Measurements from ENCODE around the gene PYGO2. TPM values are rescaled to one million over a fixed set of nuclear protein-coding genes. Genes with fewer than 3 reads are reported as not detected.

The PYGO2 gene
- total RNA-seq, 1 donor from 2014 or later: 27.4 TPM

GRCh38 chr1:154959426-154959780, 2.2 kb downstream of the PYGO2 start:
- Histone ChIP-seq H3K27ac (no peak overlapping the region), H3K36me3 (peaks cover 37% of the 10 kb centered on the region), H3K4me1 (peaks cover 45% of the 10 kb centered on the region), H3K9me3 (no peaks in the 10 kb centered on the region), H3K27me3 (ENCODE audit: low read depth) (no peaks in the 10 kb centered on the region), H3K4me3 (no peak overlapping the region)
- no peak for DNase-seq
- no peak for ATAC-seq
- TF ChIP-seq CTCF (IDR thresholded peaks at IDR 0.05): no peak
- intact Hi-C loops (cut with DNase I): no loop called here

GRCh38 chr1:154958681-154959425, 2.7 kb downstream of the PYGO2 start:
- peaks cover 32% of the 10 kb centered on the region for H3K36me3 ChIP-seq
- no peak for TF ChIP-seq CTCF (IDR thresholded peaks at IDR 0.05)
- H3K9me3 ChIP-seq: no peaks in the 10 kb centered on the region
- no peaks in the 10 kb centered on the region for H3K27me3 ChIP-seq (ENCODE audit: low read depth)
- peaks cover 51% of the 10 kb centered on the region for H3K4me1 ChIP-seq
- intact Hi-C loops (cut with DNase I): no loop called here
- H3K4me3 ChIP-seq: no peak overlapping the region
- ATAC-seq (no peak), DNase-seq (no peak)
- H3K27ac ChIP-seq: no peak overlapping the region

DNA sequence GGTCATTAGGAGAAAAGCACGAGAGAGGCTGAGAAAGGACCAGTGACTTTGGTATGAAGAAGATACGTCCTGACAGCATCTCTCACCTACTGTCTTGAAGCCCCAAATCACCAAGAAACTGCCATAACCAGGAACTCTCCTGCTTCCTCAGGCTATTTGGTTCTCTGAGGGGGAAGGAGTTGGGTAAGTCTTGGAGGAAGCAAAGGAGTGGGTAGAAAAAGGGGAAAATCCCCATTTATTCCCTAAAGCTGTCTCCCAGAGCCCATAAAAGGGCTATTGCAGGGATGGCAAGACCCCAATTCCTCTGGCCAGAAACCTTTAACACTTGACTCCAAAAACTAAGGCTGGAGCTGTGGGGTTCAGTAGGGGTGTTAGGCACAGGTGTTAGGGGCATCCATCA, 3.5 kb downstream of the PYGO2 start:
- no peak for ATAC-seq
- Histone ChIP-seq H3K27me3 (ENCODE audit: low read depth) (no peaks in the 10 kb centered on the region), H3K36me3 (peaks cover 24% of the 10 kb centered on the region), H3K9me3 (no peaks in the 10 kb centered on the region), H3K27ac (no peak overlapping the region), H3K4me1 (peaks cover 54% of the 10 kb centered on the region), H3K4me3 (no peak overlapping the region)
- intact Hi-C loops (cut with DNase I): no loop called here
- TF ChIP-seq CTCF (IDR thresholded peaks at IDR 0.05): no peak
- DNase-seq: no peak

DNA sequence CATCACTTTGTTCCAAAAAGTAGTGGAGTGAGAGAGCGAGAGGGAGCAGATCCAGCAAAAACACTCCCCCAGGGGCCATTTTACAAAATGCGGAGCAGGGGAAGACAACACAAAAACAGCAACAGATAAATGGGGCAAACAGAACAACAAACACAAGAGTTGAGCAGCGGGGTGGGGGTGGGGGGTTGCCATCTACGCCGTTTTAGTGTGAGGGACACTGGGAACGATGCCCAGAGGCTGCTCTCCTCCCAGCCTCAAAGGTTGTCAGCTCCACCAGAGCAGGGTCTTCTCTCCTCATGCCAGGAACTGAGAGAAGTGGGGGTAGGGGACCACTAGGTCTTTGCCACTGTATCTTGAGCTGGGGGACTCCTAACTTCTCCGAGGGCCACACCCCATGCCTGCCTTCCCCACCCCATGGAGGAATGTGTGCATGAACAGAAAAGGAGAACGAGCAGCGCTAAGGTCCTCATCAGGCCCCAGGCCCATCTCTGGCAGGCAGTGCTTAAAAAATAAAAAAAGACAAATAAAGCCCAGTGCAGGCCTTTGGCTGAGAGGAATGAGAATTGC, 4.4 kb downstream of the PYGO2 start:
- Histone ChIP-seq H3K27ac (no peak overlapping the region), H3K36me3 (peaks cover 17% of the 10 kb centered on the region), H3K27me3 (ENCODE audit: low read depth) (no peaks in the 10 kb centered on the region), H3K4me3 (no peak overlapping the region), H3K9me3 (no peaks in the 10 kb centered on the region), H3K4me1 (peaks cover 51% of the 10 kb centered on the region)
- intact Hi-C loops (cut with DNase I): no loop called here
- TF ChIP-seq CTCF (IDR thresholded peaks at IDR 0.05): no peak
- no peak for DNase-seq
- no peak for ATAC-seq

- peaks cover 49% of the 10 kb centered on the region for H3K4me1 ChIP-seq
- H3K4me3 ChIP-seq: peak overlapping the region; percentile 65
These were observed 5.0 kb downstream of the PYGO2 start for GRCh38 chr1:154956544-154956941.

More at GRCh38 chr1:154956544-154956941, 5.0 kb downstream of the PYGO2 start:
- Histone ChIP-seq H3K36me3 (peaks cover 18% of the 10 kb centered on the region), H3K9me3 (no peaks in the 10 kb centered on the region), H3K27ac (peak overlapping the region; percentile 80), H3K27me3 (ENCODE audit: low read depth) (no peaks in the 10 kb centered on the region)
- intact Hi-C loops (cut with DNase I): no loop called here
- TF ChIP-seq CTCF (IDR thresholded peaks at IDR 0.05): no peak
- no peak for DNase-seq
- no peak for ATAC-seq

Data from lower lobe of right lung (tissue), 2 donors.